ENCODE data around the gene DNAAF8. TPM values are rescaled to one million over a fixed set of nuclear protein-coding genes. Genes with fewer than 3 reads are reported as not detected.

DNAAF8 gene
- total RNA-seq: under 1 TPM; 0.25 to 0.32 TPM

DNA sequence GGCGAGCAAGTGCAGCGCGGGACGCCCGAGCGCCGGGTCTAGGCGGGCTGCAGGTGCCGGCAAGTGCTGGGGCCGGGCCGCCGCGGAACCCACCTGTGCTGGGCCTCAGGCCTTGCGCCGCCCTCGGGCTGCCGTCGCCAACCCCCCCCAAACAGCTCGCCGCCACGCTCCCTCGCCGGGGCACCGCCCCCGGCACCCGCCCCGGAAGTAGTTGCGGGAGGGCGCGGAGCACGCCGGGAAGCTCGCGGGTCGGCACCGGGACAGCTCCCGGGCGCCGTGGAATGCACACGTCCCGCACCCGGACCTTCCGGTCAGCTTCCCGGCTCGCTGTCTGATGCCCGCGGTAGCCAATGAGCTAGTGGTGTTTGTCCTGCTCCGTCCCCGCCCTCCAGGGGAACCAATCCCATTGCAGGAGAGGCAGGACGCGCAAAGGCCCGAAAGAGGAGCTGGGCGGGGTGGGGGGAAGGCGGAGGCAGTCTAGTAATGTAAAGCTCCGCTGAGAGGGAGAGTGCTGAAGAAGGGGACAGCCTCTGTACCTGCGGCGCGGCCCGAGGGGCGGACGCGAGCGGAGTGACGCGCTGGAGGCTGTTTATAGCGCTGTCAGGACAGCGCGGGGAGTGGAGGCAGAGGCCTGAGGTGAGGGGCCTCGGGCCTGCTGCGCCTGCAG lies at the start of gene DNAAF8, which contains the start of gene ANKS3:
TSS of gene DNAAF8 (plus strand) at position 475 of the 667 bp plus-strand sequence. CDS start 1,978 bp downstream, outside the sequence.
TSS of gene ANKS3 (minus strand) at position 209 of the 667 bp plus-strand sequence. CDS start 4,122 bp downstream, outside the sequence.
- POLR2A ChIA-PET: interaction anchor here (0.5 to 2.3 kb wide), 10 partner anchors 12 to 383 kb away, joined by 3 to 8 read pairs (median 4); partner anchors contain the start of genes NUDT16L1, PAM16, ROGDI and UBALD1
- CTCF ChIA-PET: interaction anchor here (0.8 to 1.6 kb wide), 3 partner anchors 33 to 108 kb away, joined by 3 to 7 read pairs (median 3); partner anchors contain the start of genes NUDT16L1 and ZNF500

DNA sequence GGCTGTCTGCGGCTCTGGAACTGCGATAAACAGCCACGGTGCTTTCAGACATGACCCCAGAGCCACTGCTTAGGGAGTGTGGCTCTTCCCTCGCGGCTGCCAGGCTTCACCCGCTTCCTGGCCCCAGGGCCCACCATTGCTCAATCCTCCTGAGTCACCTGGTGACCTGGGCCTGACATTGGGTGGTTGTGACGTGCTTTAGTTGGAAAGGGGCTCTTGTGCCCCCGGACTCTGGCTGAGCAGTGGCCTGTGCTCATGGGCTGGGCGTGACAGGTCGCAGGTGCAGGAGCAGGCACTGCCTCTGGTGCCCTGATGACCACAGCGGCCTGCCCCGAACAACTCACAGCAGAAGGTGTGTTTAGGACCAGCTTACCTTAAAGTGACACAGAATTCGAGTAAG lies 49.6 kb upstream of the DNAAF8 start:
- POLR2A ChIA-PET: no interaction called here
- CTCF ChIA-PET: interaction anchor here (0.6 kb wide), 1 partner anchor 21 kb away, joined by 3 read pairs; no protein-coding TSS in a partner anchor

GRCh38 chr16:4685292-4685691 lies 49.0 kb upstream of the DNAAF8 start:
- POLR2A ChIA-PET: no interaction called here
- CTCF ChIA-PET: no interaction called here

- ChIA-PET CTCF (no interaction called here), POLR2A (no interaction called here)
These were observed 48.4 kb upstream of the DNAAF8 start for GRCh38 chr16:4685776-4686496.

DNA sequence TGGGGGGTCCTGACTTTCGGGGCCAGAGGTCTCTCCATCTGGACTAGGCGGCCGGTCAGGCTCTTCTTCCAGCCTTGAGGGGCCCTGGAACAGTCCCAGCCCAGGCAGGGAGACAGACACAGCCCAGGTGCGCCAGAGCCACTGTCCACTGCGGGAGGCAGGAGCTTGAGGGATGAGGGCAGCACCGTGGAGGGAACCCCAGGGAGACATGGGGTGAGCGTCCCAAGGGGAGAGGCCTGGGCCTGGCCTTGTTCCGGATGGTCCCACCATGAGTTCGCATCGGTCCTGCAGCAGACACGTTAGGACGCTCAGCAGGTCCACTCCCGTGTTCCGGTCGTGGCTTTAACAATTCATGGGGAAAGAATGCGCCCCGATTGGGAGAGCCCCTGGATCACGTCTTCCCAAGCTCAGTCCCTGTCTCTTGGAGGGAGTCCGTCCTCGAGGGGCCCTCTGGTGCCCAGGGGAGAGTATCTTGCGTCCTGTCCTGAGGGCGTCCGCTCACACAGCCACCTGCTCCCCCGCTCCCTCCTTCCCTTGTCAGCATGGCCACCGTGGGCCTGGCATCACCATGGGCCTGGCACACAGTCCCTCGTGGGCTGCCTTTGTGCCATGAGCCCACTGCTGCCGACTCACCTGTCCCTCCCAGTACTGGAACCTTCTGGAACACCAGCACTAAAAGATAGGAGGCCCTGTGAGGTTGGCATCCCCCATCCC lies 47.7 kb upstream of the DNAAF8 start:
- CTCF ChIA-PET: no interaction called here
- POLR2A ChIA-PET: no interaction called here

DNA sequence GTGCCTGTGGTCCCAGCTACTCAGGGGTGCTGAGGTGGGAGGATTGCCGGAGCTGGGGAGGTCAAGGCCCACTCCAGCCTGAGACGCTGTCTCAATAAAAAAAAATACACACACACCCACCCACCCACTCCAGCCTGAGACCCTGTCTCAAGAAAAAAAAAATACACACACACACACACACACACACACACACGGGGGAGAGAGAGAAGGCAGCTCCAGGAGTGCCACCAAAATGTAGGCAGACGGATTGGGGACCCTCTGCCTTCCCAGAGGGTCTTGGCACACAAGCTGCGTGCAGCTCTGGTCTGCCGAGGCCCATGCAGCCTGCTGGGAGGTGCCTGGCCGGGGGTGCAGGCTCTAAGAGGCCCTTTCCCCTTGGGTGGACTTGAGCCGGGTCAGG lies 46.9 kb upstream of the DNAAF8 start:
- CTCF ChIA-PET: no interaction called here
- POLR2A ChIA-PET: no interaction called here

DNA sequence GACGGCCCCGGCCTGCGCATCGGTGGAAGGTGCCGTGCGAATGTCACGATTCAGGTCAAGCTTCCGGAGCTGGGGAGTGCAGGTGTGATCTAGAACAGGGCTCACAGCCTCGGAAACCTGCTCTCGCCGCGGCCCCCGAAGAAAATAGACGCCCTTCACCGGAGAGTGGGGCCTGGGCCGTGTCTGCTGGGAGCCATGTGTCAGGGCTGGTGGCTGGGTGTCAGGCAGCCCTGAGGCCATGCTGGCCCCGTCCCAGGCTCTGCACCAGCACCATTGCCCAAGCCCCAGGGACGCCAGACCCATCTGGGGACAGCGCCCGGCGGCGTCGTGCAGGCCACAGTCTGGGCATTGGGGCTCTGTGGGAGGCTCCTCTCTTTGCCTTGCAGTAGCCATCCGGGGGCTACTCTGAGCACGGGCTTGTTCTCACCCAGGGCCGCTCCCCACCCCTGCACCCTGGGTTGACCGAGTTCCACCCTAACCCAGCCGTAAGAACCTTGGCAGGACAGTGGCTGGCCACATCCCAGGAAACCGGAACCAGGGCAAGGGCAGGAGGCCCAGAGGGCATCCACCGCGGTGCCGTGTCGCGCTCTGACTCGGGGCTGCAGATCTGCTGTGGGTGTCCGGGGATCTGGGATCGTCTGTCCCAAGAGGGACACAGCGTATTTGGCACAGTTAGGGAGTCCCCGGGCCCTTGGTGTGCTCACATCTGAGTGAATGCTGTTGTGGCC lies 46.2 kb upstream of the DNAAF8 start:
- POLR2A ChIA-PET: no interaction called here
- CTCF ChIA-PET: no interaction called here

DNA sequence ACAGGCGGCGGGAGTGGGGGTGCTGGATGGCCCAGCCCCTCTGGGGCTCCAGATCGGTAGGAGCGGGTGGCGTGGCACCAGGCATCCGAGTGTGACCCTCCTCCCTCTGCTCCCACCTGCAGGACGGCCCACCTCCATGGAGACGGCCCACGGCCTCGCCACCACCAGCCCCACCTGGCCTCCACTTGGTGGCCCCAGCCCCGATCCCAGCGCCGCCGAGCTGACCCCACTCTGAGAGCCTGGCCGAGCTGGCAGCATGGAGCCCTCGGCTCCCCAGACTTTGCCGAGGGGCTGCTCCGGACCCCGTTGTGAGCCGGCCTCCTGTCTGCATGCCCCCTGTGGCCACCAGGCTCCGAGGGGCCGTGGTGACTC lies 45.7 kb upstream of the DNAAF8 start:
- ChIA-PET POLR2A (no interaction called here), CTCF (no interaction called here)

GRCh38 chr16:4689091-4689671 lies 45.2 kb upstream of the DNAAF8 start:
- CTCF ChIA-PET: no interaction called here
- POLR2A ChIA-PET: no interaction called here

DNA sequence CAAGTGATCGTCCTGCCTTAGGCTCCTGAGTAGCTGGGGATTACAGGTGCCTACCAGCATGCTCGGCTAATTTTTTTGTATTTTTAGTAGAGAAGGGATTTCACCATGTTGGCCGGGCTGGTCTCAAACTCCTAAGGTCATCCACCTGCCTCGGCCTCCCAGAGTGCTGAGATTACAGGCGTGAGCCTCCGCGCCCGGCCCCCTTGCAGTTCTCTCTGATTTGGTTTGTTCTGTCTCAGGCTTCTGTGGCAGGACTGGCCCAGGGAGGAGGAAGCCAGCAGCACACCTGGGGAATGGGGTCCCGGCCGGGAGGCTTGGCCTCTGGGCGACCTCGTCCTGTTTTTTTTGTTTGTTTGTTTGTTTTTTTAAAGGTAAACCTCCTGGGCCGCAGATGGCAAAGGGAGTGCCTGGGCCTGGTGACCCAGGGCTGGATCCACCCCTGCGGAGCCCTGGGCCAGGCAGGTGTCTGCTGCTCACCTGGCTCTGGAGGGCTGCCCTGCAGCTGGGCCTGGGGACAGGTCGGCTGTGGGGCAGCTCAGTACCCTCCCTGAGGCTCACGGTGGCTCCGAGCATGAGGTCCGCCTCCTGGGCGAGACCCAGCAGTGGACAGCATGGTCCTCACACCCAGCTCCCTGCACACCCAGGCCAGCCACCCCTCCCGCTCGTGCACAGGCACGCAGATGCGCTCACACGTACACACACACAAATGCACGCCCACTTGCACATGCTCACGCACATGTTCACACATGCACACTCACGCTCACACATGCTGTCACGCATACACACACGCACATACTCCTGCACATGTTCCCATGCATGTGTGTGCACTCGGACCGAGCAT lies 44.3 kb upstream of the DNAAF8 start:
- POLR2A ChIA-PET: no interaction called here
- CTCF ChIA-PET: no interaction called here

- ChIA-PET CTCF (no interaction called here), POLR2A (interaction anchor here (0.8 kb wide), 1 partner anchor 8 kb away, joined by 3 read pairs; no protein-coding TSS in a partner anchor)
These were observed 43.2 kb upstream of the DNAAF8 start for GRCh38 chr16:4690946-4691665.

DNA sequence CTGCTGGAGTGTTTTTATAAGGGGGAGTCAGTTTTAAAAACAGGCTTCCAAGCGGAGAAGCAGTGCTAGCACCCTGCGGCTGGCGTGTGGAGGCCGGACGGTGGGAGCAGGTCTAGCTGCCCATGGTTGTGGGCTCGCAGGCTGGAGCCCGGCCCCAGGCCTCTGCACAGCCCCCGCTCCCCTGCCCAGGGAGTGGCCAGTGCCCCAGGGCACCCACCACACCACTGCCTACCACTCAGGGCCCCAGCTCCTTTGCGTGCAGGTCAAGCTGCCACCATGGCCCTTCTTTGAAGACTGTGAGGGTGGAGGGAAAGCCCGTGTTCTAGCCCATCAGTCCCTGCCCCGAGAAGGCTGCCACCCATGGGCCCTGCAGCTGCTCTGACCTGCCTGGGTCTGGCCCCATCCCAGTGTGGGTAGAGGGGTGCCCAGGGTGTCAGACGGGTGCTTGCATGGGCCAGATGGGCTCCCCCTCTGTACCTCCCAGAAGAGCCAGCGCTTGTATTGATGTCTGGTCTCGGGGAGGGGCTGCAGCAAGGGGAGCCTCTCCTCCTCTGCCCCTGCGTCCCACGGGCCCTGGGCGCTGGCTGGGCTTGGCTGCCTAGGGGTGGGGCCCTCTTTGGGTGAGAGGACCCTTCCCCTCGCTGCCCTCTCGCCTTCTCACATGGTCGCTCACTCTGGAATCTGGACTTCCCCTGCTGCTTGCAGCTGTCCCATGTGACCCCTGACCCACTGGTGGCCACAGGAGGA lies 42.5 kb upstream of the DNAAF8 start:
- ChIA-PET CTCF (interaction anchor here (1.3 kb wide), 1 partner anchor 22 kb away, joined by 4 read pairs; no protein-coding TSS in a partner anchor), POLR2A (interaction anchor here (0.7 to 0.8 kb wide), 2 partner anchors 9 to 71 kb away, joined by 3 read pairs; no protein-coding TSS in a partner anchor)

GRCh38 chr16:4692460-4693295 lies 41.7 kb upstream of the DNAAF8 start:
- ChIA-PET POLR2A (interaction anchor here (0.6 to 1.4 kb wide), 5 partner anchors 11 to 77 kb away, joined by 3 to 8 read pairs (median 3); partner anchors contain the start of genes ANKS3 and DNAAF8), CTCF (interaction anchor here (1.3 to 3.1 kb wide), 4 partner anchors 23 to 264 kb away, joined by 3 to 7 read pairs (median 4); partner anchors contain the start of genes ANKS3 and DNAAF8)

DNA sequence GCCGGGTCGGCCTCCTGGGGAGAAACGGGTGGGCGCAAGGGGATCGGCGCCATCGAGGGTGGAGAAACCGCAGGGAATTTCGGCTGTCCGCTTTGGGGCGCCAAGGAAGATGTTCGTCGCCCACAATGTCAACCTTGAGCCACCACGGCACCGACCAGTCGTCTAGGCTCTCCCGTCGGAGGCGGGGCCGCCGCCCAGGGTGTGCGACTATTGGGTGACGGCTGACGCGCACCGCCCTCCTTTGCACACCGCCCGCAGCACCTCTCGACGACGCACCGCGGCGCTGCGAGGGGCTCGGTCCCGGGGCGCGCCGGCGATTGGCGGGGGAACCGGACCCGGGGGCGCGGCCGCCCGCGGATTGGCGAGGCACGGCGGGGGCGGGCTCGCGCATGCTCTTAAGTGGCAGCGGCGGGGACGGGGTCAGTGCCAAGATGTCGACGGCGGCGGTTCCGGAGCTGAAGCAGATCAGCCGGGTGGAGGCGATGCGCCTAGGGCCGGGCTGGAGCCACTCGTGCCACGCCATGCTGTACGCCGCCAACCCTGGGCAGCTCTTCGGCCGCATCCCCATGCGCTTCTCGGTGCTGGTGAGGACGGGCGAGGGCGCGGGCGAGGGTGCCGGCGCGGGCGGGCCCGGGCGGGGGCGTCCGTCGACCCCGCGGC lies 40.9 kb upstream of the DNAAF8 start, which contains the start of gene NUDT16L1:
TSS of gene NUDT16L1 (plus strand) at position 267 of the 660 bp plus-strand sequence. CDS start at position 432, 165 bp downstream.
- POLR2A ChIA-PET: interaction anchor here (0.6 to 1.4 kb wide), 6 partner anchors 10 to 95 kb away, joined by 3 to 8 read pairs (median 4); partner anchors contain the start of genes ANKS3 and DNAAF8
- CTCF ChIA-PET: interaction anchor here (1.3 to 3.1 kb wide), 3 partner anchors 41 to 263 kb away, joined by 3 to 7 read pairs (median 3); partner anchors contain the start of genes ANKS3 and DNAAF8
